CD4-positive, alpha-beta T cell treated with Interleukin-6 for 4 hours (primary cell): ENCODE measurements around the gene RBFA.

Experiments
- DNase-seq: peaks from one replicate; pipeline ENCODE4 v3.0.0-alpha.2; 2020; ENCODE audit warnings: mixed read lengths

Gene RBFA

DNA sequence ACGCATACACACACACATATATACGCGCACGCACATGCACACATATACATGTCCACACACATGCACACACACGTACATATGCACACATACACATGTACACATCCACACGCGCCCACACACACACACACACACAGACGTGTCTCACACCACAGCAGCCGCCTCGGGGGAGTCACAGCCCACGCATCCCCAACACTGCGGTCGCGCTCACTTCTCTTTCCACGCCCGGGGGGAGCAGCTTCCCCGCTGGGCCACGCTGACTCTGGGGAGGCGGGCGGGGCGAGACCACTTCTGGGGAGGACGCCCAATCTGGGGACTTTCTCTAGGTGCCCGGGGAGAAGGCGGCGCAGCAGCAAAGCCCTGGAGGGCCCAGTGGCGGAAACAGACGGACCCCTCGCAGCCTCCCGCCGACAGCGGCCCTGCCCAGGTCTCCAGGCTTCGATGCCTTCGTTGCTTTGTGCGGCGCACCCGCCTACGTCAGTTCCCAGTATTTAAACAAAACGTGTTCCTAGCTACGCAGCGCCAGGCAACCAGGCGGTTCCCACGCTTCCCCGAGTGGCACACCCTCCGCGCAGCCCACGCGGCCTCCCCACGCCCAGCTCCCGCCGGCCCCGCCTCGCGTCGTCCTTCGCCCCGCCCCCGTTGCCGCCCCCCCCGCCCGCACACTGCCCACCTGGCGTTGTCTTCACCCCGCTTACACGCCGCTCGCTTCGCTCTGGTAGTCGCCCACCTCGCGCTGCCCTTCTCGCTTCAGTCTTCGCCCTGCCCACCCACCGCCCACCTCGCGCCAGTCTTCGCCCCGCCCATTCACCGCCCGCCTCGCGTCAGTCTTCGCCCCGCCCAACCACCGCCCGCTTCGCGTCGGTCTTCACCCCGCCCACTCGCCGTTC is 810 bp upstream of the RBFA start:
- peak; percentile 67 for DNase-seq

DNA sequence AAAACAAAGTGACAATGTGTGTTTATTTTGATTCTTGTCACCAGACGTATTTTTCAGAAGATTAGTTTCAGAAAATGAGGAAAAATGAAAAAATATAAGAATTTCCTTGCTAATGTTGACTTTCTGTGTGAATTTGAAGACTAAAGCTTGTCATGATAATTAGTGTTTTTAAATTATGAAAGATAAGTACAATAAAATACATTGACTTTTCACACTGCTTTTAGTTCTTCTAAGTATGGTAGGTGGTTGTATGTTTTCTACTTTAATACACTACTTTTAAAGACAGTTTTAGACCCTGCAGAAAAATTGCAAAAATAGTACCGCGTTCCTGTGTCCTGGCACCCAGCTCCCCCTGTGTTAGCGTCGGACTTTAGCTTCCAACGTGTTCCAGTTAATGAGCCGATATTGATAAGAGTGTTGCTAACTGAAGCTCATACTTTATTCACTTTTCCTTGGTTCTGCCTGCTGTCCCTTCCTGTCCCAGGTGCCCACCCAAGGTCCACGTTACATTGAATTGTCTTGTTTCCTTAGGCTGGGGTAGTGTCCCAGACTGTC is 695 bp downstream of the RBFA start:
- no peak for DNase-seq

DNA sequence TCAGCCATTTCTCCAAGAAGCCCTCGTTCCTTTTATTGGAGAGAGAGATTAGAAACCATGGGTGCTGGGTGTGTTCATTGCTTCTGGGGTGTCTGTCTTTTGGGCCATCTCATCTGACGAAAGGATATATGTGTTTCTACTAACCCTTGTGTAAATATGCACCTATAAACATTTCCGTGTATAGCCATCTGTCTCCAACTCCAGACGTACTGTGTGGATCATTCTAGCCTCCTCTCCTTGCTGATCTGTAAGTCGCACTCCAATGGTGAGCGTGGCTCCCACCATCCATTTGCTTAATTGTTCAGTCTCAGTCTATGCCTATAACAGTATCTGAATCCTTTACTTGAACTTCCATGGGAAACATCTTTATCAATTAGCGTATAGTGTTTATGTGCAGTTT is 1.8 kb downstream of the RBFA start:
- no peak for DNase-seq

DNA sequence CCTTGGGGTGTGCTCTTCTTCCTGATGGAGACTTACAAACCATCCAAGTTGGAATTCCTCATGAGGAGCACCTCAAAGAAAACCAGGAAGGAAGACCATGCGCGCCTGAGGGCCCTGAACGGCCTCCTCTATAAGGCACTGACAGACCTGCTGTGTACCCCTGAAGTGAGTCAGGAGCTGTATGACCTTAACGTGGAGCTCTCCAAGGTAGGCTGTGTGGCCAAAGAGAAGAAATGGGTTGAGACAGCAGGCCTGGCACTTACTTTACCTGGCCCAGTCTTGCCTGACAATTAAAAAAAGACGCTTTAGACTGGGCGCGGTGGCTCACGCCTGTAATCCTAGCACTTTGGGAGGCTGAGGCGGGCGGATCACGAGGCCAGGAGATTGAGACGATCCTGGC is 3.1 kb downstream of the RBFA start:
- DNase-seq = no peak

DNA sequence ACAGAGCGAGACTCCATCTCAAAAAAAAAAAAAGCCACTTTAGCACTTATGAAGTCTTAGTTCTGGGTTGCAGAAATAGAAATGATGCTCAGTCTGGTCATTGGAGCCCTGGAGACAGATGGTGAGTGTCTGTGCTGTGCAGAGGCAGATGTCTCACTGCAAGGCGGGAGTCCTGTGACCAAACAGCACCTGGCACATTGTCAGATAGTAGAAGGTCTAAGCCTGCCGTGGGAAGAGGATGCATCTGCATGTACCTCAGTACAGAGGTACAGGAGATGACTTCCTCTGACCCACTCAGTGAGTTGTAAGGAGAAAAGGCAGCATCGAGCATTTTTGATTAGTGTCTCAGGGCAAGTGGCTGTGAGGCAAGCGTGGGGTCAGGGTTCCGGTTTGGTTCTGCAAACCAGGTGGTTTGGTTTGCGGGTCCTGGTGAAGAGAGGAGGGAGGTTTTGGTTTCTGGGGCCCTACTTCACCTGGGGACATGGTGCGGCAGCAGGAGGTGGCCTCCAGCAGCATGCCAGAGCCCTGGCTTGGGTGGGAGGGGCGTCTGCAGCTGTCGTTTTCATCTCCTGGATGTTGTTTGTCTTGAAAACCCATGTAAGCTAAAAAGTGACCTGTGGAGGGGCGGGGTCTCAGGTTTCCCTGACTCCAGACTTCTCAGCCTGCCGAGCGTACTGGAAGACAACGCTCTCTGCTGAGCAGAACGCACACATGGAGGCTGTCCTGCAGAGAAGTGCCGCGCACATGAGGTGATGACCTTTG is 3.8 kb downstream of the RBFA start:
- DNase-seq = no peak

- no peak for DNase-seq
Measured at GRCh38 chr18:80040515-80040914, 6.3 kb downstream of the RBFA start.

DNA sequence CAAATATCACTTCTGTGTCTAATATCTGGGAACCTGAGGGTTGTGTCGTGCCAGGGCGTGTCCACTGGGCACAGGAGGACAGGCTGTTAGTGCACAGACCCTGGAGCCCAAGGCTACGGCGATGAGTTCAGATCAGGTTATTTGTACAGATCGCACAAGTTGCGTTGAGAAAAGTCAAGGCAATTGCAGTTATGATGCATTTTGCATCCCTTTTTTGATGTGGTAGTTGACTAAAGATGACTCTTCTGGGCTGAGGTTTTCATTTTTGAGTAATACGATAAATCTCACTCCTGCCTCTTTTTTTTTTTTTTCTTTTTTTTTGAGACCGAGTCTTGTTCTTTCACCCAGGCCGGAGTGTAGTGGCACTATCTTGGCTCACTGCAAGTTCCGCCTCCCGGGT is 7.2 kb downstream of the RBFA start:
- DNase-seq = no peak

DNA sequence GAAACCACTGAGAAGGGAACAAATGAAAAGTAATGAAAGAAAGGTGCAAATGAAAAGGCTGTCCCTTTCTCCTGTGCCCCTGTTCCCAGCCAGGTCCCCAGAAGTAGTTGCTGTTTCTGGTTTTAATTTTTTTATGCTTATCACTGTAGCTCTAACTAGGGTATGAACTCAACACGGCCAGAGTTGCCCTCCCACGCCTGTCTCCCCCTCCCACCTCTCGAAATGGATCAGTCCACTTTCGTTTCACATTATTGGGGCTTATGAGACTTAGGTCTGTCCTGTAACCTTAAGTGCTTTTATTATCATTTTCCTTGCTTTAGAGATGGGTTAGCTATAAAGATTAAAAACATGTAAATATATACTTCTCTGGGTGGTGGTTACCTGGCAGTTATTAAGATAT is 8.6 kb downstream of the RBFA start:
- no peak for DNase-seq

DNA sequence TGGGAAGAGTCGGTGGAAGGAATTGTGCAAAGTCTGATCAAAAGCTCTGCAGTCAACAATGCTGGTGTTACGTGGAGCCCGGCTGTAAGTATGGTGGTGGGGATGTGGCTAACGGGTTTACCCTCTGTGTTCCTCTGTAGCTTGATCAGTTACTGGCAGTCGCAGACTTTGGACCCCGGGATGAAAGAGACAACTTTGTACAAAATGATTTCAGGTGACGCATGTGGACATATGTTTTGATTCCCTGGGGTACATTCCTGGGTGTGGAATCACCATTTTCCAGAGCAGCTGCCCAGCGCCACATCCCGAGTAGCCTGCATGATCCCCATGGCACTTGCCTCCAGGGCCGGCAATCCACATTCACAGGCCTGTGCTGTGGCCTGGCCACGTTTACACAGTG is 9.8 kb downstream of the RBFA start:
- no peak for DNase-seq

DNA sequence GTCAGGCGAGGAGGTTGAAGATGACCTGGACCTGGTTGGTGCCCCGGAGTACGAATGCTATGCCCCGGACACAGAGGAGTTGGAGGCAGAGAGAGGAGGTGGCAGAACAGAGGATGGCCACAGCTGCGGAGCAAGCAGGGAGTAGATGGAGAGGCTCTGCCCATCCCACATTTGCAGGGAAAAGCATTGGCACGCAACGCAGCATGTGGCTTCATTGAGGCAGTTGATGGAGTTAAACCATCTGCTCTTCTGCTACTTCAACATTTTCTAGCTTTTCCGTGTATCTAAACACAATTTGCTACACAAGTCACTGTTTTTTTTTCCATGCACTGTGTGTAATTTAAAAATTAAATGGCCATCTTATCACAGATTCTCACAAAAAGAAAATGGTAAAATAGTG is 11.8 kb downstream of the RBFA start:
- no peak for DNase-seq

DNA sequence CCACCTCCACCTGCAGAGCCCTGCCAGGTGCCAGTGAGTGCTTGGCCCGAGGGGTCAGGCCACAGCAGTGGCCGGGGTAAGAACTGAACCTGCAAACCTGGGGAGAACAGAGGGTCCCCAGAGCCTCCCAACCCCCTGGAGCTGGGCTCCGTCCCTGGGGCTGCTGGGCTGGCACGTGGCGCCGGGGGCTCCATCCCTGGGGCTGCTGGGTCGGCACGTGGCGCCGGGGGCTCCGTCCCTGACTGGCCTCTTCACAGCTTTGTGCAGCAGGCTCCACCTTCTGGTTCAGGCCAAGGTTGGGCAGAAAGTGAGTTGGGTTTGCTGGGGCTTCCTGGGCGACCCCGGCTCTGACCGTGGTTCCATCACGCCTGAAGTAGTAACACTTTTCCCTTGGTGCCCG is 12.2 kb downstream of the RBFA start:
- DNase-seq = no peak

- no peak for DNase-seq
Measured at GRCh38 chr18:80046961-80047541, 12.8 kb downstream of the RBFA start.

GRCh38 chr18:80050797-80051196 is 16.6 kb downstream of the RBFA start:
- no peak for DNase-seq

DNA sequence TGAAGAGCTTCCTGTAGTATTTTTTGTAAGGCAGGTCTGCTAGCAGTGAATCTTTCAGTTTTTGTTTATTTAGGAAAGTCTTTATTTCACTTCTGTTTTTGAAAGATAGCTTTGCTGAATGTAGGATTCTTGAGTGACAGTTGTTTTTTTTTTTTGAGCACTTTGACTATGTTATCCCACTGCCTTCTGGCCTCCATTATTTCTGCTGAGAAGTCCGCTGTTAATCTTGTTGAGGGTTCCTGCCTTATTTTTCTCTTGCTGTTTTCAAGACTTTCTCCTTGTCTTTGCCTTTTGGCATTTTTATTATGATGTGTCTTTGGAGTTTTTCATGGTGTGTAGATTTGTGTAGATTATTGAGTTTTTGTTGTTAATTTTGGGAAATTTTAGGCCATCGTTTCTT is 21.9 kb downstream of the RBFA start:
- DNase-seq = no peak

DNA sequence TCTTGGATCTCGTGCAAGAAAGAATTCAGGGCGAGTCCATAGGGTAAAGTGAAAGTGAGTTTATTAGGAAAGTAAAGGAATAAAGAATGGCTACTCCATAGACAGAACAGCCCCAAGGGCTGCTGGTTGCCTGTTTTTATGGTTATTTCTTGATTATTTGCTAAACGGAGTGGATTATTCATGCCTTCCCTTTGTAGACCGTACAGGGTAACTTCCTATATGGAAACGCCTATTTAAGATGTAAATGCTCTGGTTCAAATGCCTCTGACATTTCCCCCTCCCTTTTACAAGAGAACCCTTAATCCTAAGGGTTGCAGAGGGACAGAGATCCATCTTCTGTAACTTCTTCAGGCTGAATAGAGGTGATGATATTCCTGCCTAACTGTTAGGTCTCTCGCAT is 25.7 kb downstream of the RBFA start:
- DNase-seq = no peak

DNA sequence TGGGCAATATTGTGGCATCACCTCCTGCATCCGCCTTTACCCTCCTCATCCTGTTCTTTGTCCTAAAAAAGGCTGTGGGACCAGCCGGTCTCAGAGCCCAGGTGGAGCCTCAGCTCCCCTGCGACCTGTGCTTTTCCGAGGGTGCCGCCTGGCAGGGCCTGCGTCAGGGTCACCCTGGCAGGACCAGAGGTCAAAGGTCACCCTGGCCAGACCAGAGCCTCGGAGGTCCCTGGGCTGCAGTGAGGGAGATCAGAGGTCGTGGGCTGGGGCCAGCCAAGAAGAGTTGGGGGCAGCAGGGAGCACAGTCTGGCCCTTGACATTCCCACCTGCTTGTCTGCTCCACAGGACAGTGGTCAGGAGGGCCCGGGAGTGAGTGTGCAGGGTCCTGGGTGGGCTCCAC is 31.5 kb downstream of the RBFA start:
- no peak for DNase-seq

- no peak for DNase-seq
Measured at GRCh38 chr18:80067321-80067720, 33.1 kb downstream of the RBFA start.

GRCh38 chr18:80067897-80068296 is 33.7 kb downstream of the RBFA start:
- no peak for DNase-seq

DNA sequence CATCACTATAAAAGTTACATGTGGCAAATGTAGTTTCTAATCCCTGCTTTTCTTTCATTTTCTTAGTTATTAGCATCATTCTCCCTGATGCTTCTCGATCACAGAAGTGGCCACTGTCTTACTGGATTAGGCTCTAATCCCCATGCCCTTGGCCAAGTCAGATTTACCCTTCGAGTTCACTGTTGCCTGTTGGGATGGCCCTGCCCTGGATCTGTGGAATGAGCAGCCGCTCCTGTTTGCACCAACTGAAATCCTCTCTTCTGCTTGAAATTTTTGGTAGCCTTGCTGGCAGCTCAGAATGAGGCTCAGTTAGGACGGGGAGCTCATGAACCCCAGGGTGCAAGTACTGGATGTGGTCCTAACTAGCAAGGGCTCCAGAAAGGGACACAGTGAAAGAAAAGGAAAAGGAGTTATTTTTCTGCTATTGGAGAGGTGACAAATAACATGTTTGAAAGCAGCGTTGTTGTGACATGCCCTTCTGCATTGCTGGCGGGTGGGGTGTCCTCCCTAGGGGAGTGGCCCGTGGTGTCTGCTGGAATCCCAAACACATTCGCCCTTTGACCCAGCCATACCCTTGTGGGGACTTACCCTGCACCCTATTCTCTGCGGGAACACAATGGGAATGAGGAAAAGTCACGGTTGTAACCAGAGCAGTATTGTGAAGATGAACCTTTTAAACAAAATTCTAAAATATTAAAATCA is 34.5 kb downstream of the RBFA start:
- no peak for DNase-seq

GRCh38 chr18:80070825-80071224 is 36.6 kb downstream of the RBFA start:
- no peak for DNase-seq

GRCh38 chr18:80074183-80074582 is 39.9 kb downstream of the RBFA start:
- DNase-seq = no peak

DNA sequence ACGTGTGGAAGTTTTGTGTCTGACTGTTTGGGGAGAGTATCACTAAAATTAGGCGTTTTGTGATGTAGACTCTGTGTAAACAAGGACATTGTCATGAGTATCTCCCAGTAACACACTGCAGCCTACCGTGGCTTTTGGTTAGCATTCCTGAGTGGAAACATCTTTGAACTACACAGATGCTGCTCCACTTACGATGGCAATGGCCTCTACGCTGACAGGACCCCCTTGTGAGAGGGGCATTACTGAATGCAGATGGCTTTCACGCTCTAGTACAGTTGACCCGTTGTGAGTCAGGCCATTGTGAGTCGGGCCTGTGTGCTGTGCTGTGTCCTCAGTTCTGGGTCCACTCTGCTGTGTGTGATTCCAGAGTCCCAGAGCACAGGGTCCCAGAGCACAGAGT is 40.5 kb downstream of the RBFA start:
- DNase-seq = no peak

GRCh38 chr18:80075940-80076339 is 41.7 kb downstream of the RBFA start:
- no peak for DNase-seq
